HG03066 (cell line): ENCODE data around the gene SPATS2.
"Not testable (repeated sequence)": the region's sequence is repeated elsewhere in the genome, so short reads cannot be mapped to it uniquely, and the experiment has no call there.

Experiments used
- ATAC-seq: cut with Tn5 transposase; IDR thresholded peaks from one replicate; pipeline ENCODE4 v1.9.1; 2021; ENCODE audit warnings: low read depth; ENCODE audit not compliant: unreplicated experiment

Gene SPATS2

GRCh38 chr12:49349266-49349665 is 18.0 kb upstream of the SPATS2 start:
- no peak for ATAC-seq

GRCh38 chr12:49352351-49352750 is 14.9 kb upstream of the SPATS2 start:
- ATAC-seq: no peak

GRCh38 chr12:49355913-49356312 is 11.3 kb upstream of the SPATS2 start:
- ATAC-seq: no peak

GRCh38 chr12:49357103-49357678 is 10.1 kb upstream of the SPATS2 start:
- no peak for ATAC-seq

- ATAC-seq: no peak
Measured at GRCh38 chr12:49358483-49359141, 8.7 kb upstream of the SPATS2 start.

- no peak for ATAC-seq
Measured at GRCh38 chr12:49359671-49360070, 7.6 kb upstream of the SPATS2 start.

GRCh38 chr12:49362077-49362476 is 5.2 kb upstream of the SPATS2 start:
- no peak for ATAC-seq

GRCh38 chr12:49364989-49365388 is 2.3 kb upstream of the SPATS2 start:
- ATAC-seq: no peak

- ATAC-seq: no peak
Measured at GRCh38 chr12:49365542-49365941, 1.7 kb upstream of the SPATS2 start.

- peak; percentile 14 for ATAC-seq
Measured at GRCh38 chr12:49366096-49366651, 1.1 kb upstream of the SPATS2 start.

- peak; percentile 58 for ATAC-seq
Measured at GRCh38 chr12:49366652-49367380, 446 bp upstream of the SPATS2 start.

- ATAC-seq: no peak
Measured at GRCh38 chr12:49368240-49368600, 958 bp downstream of the SPATS2 start.

GRCh38 chr12:49369411-49370145 is 2.3 kb downstream of the SPATS2 start:
- ATAC-seq: peak; percentile 47

- no peak for ATAC-seq
Measured at GRCh38 chr12:49370539-49370938, 3.3 kb downstream of the SPATS2 start.

GRCh38 chr12:49375406-49375805 is 8.1 kb downstream of the SPATS2 start:
- no peak for ATAC-seq

GRCh38 chr12:49377386-49377785 is 10.1 kb downstream of the SPATS2 start:
- no peak for ATAC-seq

- ATAC-seq: not testable (repeated sequence)
Measured at GRCh38 chr12:49380184-49380583, 12.9 kb downstream of the SPATS2 start.

GRCh38 chr12:49388682-49389386 is 21.6 kb downstream of the SPATS2 start:
- ATAC-seq: no peak

GRCh38 chr12:49389387-49389703 is 22.1 kb downstream of the SPATS2 start:
- no peak for ATAC-seq

- ATAC-seq: no peak
Measured at GRCh38 chr12:49397000-49397399, 29.7 kb downstream of the SPATS2 start.
